ENCODE measurements around the gene SUSD4.
"Not testable (repeated sequence)": the region's sequence is repeated elsewhere in the genome, so short reads cannot be mapped to it uniquely, and the experiment has no call there.

SUSD4 gene

DNA sequence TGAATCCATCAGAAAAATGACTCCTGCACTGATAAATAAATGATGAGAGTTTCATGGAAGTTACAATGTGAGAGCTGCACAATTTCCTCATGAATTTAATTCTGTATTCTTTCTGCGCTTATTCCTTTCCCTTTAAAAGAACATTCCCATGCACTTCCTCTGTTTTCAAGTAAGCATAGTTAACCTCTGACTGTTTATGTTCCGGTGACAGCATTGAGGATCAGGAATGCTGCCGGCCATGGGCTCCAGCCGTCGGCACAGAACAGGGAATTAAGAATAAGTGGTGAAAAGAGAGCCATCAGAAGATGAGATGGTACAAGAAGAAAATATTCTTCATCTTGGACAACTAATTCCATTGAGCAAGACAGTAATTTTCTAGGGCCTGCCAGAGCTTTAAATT, 65.3 kb downstream of the SUSD4 start:
- DNase-seq (ENCODE audit: low read depth in 1 of 2, low spot score in 1 of 2) = no peak

DNA sequence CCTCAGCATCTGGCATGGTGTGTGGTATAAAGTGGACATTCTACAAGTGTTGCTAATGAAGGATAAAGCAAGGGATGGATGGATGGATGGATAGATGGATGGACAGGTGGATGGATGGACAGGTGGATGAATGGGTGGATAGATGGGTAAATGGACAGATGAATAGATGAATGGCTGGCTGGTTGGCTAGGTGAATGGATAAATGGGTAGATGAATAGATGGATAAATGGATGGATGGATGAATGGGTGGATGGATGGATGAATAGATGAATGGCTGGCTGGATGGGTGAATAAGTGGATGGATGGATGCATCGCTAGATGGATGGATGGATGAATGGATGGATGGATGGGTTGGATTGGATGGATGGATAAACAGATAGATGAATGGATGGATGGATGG, 66.2 kb downstream of the SUSD4 start:
- DNase-seq (ENCODE audit: low read depth in 1 of 2, low spot score in 1 of 2) = no peak

DNA sequence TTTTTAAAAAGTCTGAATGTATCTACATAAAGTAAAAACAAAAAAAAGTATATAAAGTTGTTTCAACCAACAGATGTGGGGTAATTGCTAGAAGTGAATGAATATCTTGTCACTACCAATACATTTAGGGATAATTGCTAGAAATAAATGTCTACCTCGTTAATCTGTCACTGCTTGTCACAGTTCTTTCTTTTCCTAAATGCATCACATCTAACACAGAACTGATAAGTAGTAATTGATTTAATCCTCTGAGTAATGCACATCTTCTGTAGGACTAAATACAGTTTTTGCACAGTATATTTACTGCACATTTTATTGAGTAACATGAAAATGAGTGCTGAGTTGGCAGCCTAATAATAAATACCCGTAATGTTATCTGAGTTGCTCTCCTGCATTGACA, 72.2 kb downstream of the SUSD4 start:
- no peak for DNase-seq (ENCODE audit: low read depth in 1 of 2, low spot score in 1 of 2)

DNA sequence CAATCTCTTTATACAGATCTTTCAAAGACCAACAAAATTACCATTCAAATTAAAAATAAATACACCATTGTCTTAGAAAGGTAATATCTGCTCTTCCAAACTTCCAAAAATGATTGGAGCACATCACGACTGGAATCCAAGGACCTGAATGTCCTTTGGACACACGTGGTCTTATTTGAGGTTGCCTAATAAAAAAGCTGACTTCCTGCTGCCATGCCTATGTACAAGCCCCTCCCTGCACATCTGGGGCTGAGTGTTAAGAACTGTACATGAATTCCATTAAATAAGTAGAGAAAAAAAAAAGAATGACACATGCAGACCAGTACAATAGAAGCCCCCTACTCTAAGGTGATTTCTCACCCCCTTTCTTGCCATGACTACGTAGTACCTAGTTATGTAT, 73.6 kb downstream of the SUSD4 start:
- DNase-seq (ENCODE audit: low read depth in 1 of 2, low spot score in 1 of 2) = no peak

DNA sequence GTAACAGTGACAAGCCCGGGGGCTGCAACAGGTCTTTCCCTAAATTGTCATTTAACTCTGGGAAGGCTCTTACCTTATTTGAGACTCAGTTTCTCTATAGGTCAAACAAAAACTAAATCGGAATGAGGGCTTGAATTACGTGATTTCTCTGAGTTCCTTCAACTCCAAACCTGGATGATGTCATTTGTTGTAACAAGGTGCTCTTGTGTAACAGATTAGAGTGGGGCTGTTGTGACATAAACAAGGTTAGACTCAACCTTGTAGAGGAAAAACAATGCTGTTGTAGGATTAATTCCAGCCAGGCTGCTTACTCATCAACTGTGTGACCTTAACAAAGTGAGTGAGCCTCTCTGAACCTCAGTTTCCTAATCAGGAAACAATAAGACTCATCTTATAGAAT, 74.4 kb downstream of the SUSD4 start:
- no peak for DNase-seq (ENCODE audit: low read depth in 1 of 2, low spot score in 1 of 2)

DNA sequence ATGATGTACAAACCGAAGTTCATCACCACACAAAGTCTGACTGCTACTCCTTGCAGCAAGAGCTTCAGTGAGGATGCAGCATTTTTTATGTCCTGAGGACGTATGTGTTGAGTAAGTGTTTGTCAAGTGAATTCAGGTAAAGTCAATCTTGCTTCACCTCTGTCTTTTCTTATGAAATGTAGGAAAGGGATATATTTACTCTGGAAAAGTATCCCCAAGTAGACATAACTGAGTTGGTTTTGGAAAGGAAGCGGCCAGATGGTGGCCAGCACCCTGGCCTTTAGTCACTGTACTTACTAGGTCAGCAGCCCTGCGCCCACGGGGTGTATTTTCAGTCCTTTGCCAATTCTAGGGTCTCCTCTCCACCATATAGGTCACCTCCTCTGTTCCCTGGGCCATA, 75.2 kb downstream of the SUSD4 start:
- DNase-seq (ENCODE audit: low read depth in 1 of 2, low spot score in 1 of 2) = no peak

DNA sequence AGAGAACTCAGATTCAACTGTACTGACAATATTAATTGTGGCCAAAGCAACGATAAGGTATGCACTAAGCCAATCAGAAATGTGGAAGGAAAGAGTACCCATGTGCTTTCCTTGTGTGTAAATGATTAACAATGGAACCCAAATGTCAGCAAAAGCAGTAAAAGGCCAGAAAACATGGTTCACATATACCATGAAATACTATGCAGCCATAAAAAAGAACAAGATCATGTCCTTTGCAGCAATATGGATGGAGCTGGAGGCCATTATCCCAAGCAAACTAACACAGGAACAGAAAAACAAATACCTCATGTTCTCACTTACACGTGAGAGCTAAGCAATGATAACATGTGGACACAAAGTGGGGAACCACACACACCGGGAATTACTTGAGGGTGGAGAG, 78.5 kb downstream of the SUSD4 start:
- no peak for DNase-seq (ENCODE audit: low read depth in 1 of 2, low spot score in 1 of 2)

DNA sequence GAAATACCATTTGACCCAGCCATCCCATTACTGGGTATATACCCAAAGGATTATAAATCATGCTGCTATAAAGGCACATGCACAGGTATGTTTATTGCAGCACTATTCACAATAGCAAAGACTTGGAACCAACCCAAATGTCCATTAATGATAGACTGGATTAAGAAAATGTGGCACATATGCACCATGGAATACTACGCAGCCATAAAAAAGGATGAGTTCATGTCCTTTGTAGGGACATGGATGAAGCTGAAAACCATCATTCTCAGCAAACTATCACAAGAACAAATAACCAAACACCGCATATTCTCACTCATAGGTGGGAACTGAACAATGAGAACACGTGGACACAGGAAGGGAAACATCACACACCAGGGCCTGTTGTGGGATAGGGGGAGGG, 80.3 kb downstream of the SUSD4 start:
- not testable (repeated sequence) for DNase-seq (ENCODE audit: low read depth in 1 of 2, low spot score in 1 of 2)

DNA sequence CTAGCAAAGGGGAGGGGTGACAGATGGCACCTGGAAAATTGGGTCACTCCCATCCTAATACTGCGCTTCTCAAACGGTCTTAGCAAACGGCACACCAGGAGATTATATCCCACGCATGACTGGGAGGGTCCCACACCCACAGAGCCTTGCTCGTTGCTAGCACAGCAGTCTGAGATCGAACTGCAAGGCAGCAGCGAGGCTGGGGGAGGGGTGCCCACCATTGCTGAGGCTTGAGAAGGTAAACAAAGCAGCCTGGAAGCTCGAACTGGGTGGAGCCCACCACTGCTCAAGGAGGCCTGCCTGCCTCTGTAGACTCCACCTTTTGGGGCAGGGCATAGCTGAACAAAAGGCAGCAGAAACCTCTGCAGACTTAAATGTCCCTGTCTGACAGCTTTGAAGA, 85.7 kb downstream of the SUSD4 start:
- DNase-seq (ENCODE audit: low read depth in 1 of 2, low spot score in 1 of 2) = not testable (repeated sequence)

DNA sequence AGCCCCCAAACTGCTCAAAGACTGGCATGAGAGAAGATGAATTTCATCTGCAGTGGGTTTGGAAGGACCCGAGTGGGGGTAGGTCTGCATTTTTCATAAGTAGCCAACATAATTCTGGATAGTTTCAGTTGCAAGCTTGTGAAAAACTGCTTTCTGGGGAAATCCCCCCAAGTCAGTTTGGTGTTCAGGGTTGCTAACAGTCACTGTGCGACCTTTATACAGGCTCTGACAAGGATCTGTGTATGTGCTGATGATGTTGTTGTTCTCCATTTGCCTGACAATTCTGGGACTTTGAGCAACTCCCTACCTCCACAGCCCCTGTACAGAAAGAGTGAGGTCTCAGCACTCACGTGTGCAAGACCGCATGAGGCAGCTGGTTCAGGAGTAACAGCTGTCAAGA, 87.9 kb downstream of the SUSD4 start:
- no peak for DNase-seq (ENCODE audit: low read depth in 1 of 2, low spot score in 1 of 2)

DNA sequence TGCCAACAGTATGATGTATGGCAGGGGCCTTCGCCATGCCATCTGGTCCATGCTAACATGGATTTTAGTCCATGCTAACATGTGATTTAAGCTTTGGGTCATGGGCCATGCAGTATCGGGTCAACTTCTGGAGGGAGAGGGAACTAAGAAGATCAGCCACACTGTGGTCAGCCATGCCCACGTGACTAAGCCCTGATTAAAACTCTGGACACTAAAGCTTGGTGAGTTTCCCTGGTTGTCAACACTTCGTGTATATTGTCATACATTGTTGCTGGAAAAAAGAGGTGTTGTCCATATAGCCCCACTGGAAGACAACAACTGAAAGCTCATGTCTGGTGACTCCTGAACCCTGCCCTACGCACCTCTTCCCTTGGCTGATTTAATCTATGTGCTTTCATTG, 90.5 kb downstream of the SUSD4 start:
- no peak for DNase-seq (ENCODE audit: low read depth in 1 of 2, low spot score in 1 of 2)

DNA sequence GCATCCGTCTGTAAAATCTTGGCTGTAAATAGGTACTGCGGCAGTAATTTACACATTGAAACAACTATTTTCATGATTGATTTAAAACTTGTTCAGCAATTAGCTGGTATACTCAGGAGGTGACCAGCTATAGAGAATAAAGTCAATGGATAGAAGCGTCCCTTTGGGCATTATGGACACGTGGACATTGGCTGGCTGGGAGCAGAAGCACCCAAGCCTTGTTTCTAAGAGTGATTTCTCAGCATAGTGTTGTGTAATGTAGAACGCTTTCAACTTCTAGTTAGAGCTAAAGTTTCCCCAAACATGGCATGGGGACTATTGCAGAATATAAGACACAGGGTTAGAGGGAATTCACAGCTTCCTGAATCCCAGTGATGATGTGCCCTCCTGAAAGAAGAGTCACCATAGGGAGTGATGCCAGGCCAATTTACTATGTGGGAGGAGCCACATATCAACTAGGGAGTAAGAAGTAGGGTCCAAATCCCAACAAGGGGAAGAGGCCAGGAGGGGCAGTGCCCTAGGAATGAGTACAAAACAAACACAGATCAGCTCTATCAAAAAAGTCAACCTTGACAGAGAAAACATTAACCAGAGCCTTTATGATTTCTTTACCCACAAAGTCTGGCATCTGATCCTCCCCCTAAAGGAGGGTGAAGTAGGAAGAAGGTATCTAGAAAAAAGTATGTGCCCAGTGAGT, 92.7 kb downstream of the SUSD4 start:
- DNase-seq (ENCODE audit: low read depth in 1 of 2, low spot score in 1 of 2) = no peak

DNA sequence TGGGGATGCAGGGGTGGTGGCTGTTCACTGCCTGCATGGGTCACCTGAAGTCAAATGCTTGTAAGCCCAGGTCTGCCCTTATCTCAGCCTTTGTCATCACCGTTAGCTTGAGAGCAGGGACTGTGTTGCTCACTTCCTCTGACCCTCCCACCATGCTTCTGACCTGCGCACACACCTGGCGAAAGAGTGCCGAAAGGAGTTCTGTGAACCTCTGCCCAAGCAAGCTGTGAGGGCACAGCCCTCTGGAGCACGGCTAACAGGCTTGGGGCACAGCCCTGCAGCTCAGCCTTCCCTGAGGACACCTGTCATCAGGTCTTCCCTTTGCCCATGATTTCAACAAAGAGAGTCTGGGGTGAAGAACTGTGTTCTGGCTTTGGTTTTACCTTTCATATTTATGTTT, 93.8 kb downstream of the SUSD4 start:
- no peak for DNase-seq (ENCODE audit: low read depth in 1 of 2, low spot score in 1 of 2)

DNA sequence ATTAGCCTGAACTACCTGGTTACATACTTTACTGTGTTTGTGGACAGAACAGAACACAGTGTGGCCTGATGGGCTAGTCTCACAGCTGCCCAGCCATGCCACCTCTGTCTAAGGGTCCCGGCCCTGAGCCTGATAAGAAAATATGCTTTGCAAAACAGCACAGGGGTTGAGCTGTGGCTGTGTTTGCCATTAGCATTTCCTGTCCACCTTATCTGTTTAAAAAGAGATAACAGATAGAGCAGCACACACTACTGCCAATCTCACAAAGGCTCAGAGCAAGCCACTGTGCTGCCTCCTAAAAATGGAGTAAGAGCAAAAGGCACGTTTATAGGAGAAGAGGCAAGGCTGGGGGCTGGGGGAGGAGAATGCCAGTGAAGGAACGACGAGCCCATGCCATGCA, 95.0 kb downstream of the SUSD4 start:
- no peak for DNase-seq (ENCODE audit: low read depth in 1 of 2, low spot score in 1 of 2)

DNA sequence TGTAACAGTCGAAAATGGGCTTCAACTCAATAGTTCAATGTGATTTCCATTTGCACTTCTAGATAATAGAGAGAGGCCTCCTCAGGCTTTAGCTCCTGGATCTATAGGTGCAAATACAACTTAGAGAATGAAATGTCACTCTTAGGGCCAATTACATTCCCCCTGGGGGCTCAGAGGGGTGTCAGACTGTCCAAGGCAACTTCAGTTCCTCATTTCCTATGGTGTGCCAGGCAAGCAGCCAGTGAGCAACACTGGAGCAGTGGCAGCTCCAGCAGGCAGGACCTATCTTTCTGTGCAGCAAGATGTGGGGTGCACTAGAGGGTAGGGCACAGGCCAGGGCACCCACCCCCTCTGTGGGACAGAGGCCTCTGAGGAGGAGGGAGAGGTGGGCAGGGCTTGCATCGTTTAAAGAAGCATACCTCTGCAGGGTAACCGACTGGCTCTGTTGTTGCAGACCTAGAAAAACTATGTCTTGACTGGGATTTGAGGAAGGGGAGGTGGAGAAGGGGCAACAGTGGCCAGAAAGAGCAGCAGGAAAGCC, 97.3 kb downstream of the SUSD4 start:
- no peak for DNase-seq (ENCODE audit: low read depth in 1 of 2, low spot score in 1 of 2)

DNA sequence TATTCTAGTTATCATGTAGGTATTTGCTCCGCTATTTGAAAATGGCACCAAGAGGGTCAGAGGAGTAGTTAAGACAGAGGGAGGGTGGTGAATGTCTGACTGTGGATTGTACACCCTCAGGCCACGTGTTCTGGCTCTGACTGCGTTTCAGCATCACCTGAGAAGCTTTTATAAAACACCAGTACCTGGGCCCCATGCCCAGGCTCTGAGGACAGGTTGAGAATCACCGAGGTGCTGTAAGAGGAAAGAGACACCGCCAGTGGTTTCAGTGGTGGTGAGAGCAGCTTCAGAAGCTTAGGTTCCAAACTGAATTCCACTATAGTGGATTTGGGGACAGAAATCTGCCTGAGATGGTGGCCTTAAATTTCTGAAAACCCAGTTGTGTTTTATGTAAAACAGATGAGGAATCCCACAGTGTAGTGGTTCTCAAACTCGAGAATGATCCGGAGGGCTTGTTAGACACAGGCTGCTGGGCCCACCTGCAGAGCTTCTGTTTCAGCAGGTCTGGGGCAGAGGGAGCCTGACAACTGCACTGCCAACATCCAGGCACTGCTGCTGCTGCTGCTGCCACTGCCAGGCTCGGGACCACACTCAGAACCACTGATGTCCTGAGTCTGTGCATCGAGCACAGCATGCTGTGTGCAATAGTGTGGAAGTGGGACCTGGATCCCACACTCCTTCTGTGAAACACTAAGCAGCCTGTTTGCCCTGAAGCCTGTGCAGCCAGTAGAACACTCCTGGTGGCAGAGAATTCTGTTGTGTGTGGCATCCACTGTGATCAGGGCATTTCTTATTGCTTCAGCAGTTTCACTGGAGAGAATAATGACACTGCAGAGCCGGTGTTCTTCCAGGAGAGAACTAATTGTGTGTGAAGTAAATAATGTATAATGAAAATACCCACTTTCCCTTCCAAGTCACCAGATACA, 98.7 kb downstream of the SUSD4 start:
- no peak for DNase-seq (ENCODE audit: low read depth in 1 of 2, low spot score in 1 of 2)

DNA sequence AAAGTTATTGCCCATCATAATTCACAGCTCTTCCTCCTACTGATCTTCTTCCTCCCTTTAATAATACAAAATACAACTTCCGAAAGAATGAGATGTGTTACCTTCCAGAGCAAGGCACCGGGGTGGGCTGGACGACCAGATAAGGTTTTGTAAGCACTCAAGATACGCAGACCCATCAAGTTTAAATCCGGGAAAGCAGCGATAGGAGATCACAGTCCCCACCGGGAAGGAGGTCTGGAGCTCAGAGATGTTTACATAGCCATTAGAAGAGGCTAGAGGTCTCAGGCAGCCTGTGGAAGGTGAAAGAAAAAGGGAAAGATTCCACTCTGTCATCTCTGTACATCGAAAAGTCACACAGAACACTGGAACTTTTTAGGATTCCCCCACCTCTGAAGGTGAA, 99.4 kb downstream of the SUSD4 start:
- no peak for DNase-seq (ENCODE audit: low read depth in 1 of 2, low spot score in 1 of 2)

DNA sequence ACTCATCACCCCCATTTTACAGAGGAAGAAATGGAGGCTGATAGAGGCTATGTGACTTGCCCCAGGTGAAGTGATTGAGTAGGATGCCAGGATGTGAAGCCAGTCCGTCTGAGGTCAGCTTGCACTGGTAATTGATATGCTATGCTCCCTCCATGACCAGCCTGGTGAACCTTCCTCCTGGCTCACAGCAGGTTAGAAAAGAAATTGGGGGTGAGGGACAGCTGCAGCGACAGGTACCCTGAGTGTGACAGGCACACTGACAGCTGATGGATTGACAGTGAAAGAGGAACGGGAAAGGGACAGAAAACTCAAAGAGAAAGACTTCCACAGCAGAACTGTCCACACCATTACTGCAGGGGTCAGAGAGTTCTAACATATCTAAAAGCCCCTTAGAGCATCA, 102.1 kb downstream of the SUSD4 start:
- no peak for DNase-seq (ENCODE audit: low read depth in 1 of 2, low spot score in 1 of 2)

DNA sequence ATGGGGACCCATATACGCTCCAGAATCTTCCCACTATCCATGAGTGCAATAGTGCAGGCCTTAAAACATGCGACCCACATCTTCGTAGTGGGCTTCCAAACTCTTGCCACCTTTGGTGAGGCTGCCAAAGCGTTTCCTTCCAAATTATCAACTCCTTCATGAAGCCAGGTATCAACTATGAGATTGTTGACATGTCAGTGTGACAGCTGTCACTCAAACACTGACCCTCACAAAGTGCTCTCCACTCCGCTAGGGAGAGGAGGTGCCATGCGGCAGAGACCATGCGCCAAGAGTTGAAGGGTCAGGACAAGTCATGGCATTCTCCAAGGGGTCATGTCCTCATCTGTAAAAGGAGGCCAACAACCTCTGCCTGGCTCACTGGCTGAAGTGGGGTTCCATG, 103.3 kb downstream of the SUSD4 start:
- no peak for DNase-seq (ENCODE audit: low read depth in 1 of 2, low spot score in 1 of 2)

DNA sequence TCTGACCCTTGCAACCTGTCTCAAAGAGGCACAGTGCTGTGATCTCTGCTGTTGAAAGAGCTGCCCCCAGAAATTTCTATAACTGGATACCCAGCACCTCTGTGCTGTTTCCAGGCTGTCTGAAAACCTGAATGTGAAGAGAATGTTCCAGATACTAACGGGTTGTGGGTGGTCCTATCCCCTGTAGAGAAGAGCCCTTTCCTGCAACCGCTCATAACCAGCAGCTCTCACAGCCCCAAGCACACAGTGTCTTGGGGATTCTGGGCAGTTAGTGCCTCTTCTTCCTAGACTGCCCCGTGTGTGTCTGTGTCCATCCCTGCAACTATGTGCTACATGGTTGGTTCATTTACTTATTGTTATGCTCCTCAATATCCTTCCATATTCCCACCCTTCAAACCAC, 104.5 kb downstream of the SUSD4 start:
- DNase-seq (ENCODE audit: low read depth in 1 of 2, low spot score in 1 of 2) = no peak

DNA sequence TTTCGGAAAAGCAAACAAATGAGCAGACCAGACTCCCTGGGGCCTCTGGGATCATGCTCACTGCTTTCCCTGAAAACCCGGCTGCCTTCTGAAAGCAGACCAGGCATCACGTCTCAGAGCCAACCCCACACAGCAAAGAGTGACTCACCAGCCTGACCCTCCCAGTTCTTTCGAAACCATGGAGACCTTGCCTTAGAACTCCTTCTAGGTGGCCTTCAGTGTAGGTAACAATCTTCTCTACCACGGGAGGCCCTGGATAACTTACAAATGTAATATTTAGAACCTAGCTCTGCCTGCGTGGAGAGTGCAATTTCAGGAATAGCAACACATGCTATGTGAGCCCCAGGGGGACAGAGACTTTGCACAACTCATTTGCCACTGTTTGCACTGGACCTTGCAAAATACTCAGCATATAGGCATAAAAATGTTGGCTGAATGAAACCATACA, 105.2 kb downstream of the SUSD4 start:
- no peak for DNase-seq (ENCODE audit: low read depth in 1 of 2, low spot score in 1 of 2)

DNA sequence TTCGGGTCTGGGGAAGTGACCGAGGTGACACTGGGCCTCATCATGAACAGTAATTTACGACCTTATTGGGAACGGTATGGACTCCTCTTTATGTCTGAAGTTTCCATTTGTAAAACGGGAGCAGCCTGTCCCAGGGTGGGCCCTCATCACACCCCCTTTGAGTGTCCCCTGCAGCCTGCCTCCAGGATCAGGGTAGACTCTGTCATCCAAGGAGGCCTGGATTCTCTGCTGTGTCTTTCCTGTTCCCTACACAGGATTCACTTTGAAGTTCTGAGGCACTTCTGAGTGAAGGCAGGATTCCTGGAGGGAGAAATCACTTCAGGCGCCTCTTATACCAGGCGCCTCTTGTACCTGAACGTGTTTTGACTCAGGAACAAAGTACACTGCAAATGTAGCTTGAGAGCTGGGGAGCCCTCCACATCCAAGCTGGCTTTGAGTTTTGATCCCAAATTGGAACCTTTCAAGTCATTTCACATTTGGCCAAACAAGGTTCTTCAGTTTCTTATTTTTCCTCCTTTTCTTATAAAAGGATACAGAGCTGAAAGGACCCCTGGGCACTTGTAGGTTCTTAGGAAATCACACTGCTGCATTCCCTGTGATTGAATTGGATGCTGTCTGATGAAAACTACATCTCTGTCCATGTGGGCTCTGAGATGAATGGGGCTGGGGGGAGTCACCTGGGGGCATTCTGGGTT, 106.0 kb downstream of the SUSD4 start:
- no peak for DNase-seq (ENCODE audit: low read depth in 1 of 2, low spot score in 1 of 2)
